ENCODE measurements around the gene SLC38A10. TPM values are rescaled to one million over a fixed set of nuclear protein-coding genes. Genes with fewer than 3 reads are reported as not detected.

Gene SLC38A10
- total RNA-seq, 1 donor from 2014 or later = 71.6 TPM

DNA sequence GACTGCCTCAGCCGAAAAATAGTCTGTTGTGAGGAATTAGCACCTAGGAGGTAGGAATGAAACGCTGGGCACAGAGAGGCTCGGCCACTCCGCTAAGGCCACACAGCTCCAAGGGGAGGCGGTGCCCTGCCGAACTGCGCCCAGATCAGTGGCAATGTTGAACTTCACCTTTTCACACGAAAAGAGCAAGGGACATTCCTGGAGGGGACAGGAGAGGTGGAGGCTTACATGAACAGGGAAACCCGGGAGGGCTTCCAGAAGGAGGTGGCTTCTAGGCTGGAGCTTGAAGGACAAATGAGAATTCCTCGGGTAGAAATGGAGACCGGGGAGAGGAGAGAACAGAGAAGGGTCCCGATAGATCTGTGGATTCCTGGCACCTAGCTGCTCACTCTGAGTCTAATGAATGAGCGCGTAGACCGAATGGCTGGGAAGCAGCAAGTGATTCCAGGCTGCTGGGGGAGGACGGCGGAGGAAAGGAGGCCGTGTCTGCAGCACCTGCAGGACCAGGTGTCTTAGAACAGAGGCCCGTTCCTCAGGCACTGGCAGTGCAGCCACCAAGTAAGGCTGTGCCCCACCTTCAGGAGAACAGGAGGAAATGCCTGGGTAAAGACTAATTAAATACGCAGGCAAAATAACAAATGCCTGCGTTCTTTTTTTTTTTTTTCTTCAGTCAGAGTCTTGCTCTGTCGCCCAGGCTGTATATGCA is 722 bp upstream of the SLC38A10 start:
- TF ChIP-seq, protein P1, sequence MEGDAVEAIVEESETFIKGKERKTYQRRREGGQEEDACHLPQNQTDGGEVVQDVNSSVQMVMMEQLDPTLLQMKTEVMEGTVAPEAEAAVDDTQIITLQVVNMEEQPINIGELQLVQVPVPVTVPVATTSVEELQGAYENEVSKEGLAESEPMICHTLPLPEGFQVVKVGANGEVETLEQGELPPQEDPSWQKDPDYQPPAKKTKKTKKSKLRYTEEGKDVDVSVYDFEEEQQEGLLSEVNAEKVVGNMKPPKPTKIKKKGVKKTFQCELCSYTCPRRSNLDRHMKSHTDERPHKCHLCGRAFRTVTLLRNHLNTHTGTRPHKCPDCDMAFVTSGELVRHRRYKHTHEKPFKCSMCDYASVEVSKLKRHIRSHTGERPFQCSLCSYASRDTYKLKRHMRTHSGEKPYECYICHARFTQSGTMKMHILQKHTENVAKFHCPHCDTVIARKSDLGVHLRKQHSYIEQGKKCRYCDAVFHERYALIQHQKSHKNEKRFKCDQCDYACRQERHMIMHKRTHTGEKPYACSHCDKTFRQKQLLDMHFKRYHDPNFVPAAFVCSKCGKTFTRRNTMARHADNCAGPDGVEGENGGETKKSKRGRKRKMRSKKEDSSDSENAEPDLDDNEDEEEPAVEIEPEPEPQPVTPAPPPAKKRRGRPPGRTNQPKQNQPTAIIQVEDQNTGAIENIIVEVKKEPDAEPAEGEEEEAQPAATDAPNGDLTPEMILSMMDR (conservative IDR thresholded peaks at IDR 0.05; ENCODE audit: low read depth, low read length) = peak; percentile 58
- peak overlapping the region; percentile 76 for H3K4me3 ChIP-seq (ENCODE audit: low read depth, low read length)
- DNase-seq (ENCODE audit: low read depth) = no peak

DNA sequence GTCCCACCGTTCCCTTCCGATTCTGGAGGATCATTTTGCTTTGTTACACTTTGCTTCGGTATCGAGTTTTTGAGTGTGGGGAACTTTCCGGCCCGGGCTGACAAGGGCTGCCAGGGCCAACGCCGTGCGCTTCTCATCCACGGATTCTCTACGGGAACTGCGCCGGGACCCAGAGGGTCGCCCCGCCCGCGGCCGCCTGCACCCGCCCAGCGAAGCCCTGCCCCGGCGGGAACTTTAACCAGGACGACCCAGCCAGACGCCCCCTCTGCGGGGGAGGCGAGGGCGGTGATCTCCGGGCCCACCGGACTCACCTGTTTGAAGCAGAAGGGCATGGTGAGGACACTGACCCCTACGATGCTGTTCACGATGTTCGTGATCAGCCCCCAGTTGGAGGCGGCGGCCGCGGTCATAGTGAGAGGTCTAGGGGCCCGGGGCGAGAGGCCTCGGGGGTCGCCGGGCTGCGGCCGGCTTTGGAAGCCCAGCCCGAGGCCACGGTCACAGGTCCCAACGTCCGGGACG is 536 bp downstream of the SLC38A10 start:
- no peak for DNase-seq (ENCODE audit: low read depth)
- TF ChIP-seq, protein P1 (conservative IDR thresholded peaks at IDR 0.05; ENCODE audit: low read depth, low read length) = no peak
- peak overlapping the region; percentile 76 for H3K4me3 ChIP-seq (ENCODE audit: low read depth, low read length)

DNA sequence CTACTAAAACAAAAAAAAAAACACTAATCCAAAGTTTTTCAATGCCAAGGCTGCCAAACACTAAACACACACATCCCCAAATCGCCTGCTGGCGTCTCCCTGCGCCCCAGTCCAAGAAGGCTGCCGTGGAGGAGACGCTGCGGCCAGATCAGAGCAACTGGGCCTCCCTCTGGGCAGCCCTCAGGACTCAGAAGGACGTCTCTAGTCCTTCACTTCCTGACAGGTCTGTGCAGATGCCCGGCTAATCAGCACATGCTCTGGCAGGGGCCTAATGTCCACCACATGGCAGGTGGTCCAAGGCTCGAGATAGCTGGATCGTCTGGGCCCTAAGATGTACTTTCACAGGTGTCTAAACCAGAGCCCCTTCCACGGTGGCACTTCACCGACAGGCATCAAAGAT is 2.7 kb downstream of the SLC38A10 start:
- DNase-seq (ENCODE audit: low read depth) = no peak
- TF ChIP-seq, protein P1 (conservative IDR thresholded peaks at IDR 0.05; ENCODE audit: low read depth, low read length) = no peak
- H3K4me3 ChIP-seq (ENCODE audit: low read depth, low read length) = no peak overlapping the region

DNA sequence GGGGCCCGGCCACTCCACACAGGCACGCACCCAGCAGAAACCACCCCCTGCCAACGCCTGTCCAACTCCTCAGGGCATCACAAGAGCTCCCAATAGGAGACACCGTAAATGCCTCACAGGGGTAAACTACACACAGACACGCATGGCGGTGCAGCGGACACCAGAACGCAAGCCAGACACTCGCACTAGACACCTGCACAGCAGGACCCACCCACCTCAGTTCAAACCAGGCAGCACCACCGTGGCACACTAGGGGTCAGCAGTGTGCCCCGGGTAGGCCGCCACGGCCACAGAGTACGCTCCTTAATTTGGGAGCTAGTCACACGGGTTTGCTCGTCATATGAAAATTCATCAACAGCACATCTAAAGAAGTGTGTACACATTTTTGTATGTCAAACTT is 3.4 kb downstream of the SLC38A10 start:
- DNase-seq (ENCODE audit: low read depth) = no peak
- TF ChIP-seq, protein P1 (conservative IDR thresholded peaks at IDR 0.05; ENCODE audit: low read depth, low read length) = peak; percentile 85
- H3K4me3 ChIP-seq (ENCODE audit: low read depth, low read length) = peak overlapping the region; percentile 23

DNA sequence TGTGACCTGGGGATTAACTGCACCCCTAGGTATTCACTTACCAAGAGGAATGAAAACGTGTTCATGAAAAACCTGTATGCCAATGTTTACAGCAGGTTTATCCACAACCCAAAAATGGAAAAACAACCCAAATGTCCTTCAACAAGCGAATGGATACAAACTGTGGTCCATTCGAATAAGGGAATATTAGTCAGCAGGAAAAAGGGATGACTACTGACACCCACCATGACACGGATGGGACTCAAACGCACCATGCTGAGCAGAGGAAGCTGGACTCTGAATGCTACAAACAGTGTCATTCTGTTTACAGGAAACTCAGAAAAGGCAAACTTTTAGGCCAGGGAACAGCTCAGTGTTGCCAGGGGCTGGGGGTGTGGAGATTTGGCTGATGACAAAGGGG is 4.9 kb downstream of the SLC38A10 start:
- no peak for DNase-seq (ENCODE audit: low read depth)
- no peak overlapping the region for H3K4me3 ChIP-seq (ENCODE audit: low read depth, low read length)
- TF ChIP-seq, protein P1 (conservative IDR thresholded peaks at IDR 0.05; ENCODE audit: low read depth, low read length) = no peak

DNA sequence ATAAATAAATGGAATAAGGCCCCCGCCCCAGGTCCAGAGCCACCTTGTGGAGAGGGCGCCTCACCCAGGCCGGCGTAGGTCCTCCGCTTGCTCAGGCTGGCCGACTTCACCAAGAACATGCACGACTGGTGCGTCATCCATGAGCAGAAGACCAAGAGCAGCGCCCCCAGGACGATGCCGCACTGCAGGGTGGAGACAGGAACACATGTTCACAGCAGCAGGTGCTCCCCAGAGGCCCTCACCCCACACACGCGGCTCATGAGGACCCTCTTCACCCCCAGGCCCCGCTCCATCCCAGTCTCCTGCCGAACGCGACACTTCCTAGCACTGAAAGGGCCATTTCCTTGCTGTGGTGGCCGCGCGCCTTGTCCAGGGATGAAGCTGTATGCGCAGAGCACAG is 5.5 kb downstream of the SLC38A10 start:
- TF ChIP-seq, protein P1 (conservative IDR thresholded peaks at IDR 0.05; ENCODE audit: low read depth, low read length) = no peak
- H3K4me3 ChIP-seq (ENCODE audit: low read depth, low read length) = no peak overlapping the region
- no peak for DNase-seq (ENCODE audit: low read depth)

DNA sequence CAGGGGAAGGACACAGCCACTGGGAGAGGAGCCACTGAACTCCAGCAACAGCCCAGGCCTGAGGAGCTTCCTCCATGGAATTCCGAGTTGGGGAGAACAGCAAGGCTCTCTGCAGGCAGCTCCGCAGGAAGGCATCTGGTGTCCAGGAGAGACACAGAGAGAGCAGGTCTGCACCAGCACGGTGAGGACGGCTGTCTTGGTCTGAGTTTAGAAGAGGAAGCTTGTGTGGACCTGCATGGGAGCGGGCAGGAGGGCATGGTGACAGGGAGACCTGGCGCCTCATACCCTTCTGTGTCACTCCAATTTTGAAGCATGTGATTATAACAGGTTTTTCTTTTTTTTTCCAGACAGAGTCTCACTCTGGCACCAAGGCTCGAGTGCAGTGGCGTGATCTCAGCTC is 6.4 kb downstream of the SLC38A10 start:
- H3K4me3 ChIP-seq (ENCODE audit: low read depth, low read length) = no peak overlapping the region
- DNase-seq (ENCODE audit: low read depth) = no peak
- TF ChIP-seq, protein P1 (conservative IDR thresholded peaks at IDR 0.05; ENCODE audit: low read depth, low read length) = no peak
